Measurements from ENCODE around the gene BRD2. TPM values are rescaled to one million over a fixed set of nuclear protein-coding genes. Genes with fewer than 3 reads are reported as not detected.

The BRD2 gene
- total RNA-seq, 1 experiment from 2014 or later: 252 TPM

DNA sequence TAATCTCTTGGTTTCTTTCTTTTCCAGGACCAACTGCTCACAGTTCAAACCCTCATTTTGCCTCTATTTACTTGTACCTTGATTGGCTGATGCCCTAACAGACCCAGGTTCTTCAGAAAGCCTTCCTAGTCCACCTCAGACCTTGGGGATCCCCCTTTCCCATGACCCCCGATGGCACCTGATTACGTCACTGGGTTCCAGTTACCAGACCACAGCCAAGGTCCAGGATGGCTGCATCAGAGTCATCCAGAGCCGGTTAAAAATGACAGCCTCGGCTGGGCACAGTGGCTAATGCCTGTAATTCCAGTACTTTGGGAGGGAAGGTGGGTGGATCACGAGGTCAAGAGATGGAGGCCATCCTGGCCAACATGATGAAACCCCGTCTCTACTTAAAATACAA lies 36.5 kb downstream of the BRD2 start:
- Histone ChIP-seq H3K56ac (ENCODE audit: insufficient read length, low read depth, low read length) (no peak overlapping the region), H4K91ac (ENCODE audit: insufficient read length, low read depth, low read length) (no peak overlapping the region), H3K9ac (ENCODE audit: extremely low read depth, insufficient read length, low read length) (no peak overlapping the region), H3K18ac (ENCODE audit: insufficient read length, low read depth, low read length) (no peak overlapping the region), H2BK5ac (ENCODE audit: insufficient read length, low read length) (no peak overlapping the region), H3K23ac (ENCODE audit: insufficient read length, low read depth, low read length) (no peak overlapping the region), H2AFZ (ENCODE audit: low read length) (no peak overlapping the region), H4K8ac (replicated peaks; ENCODE audit: insufficient read length, low read depth, low read length) (no peak overlapping the region), H3K23me2 (ENCODE audit: insufficient read length, low read depth, low read length, poor library complexity, severe bottlenecking) (no peaks in the 10 kb centered on the region), H2BK12ac (ENCODE audit: insufficient read length, low read depth, low read length) (no peak overlapping the region), H3K9me3 (ENCODE audit: control insufficient read depth, low read depth, low read length) (no peaks in the 10 kb centered on the region), H3K4me1 (ENCODE audit: insufficient read depth, low read length) (no peaks in the 10 kb centered on the region; the same call in 1 of the 2 replicates), H2BK120ac (ENCODE audit: low read depth, low read length, poor library complexity, severe bottlenecking) (no peak overlapping the region), H4K5ac (ENCODE audit: insufficient read length, low read depth, low read length) (no peak overlapping the region), H2BK15ac (ENCODE audit: low read depth, low read length) (no peak overlapping the region), H2BK20ac (ENCODE audit: low read depth, low read length, poor library complexity, severe bottlenecking) (no peak overlapping the region), H3T11ph (ENCODE audit: low read length) (no peak overlapping the region), H4K20me1 (ENCODE audit: control insufficient read depth, insufficient read depth, insufficient read length) (no peaks in the 10 kb centered on the region), H2AK5ac (ENCODE audit: insufficient read length, low read length) (no peak overlapping the region), H3K14ac (ENCODE audit: insufficient read depth, low read length) (no peak overlapping the region), H3K79me1 (ENCODE audit: insufficient read depth, low read depth, low read length, poor library complexity, severe bottlenecking) (no peaks in the 10 kb centered on the region), H3K4me2 (ENCODE audit: insufficient read depth, insufficient read length, low read length) (no peak overlapping the region), H3K79me2 (ENCODE audit: insufficient read depth, low read length) (no peaks in the 10 kb centered on the region), H3K27me3 (ENCODE audit: insufficient read depth, low read length) (no peaks in the 10 kb centered on the region), H3K27ac (ENCODE audit: insufficient read length, low read depth, low read length) (no peak overlapping the region), H3K4ac (ENCODE audit: low read depth, low read length) (no peak overlapping the region)
- Mint-ChIP-seq H3K9me3 (no peaks in the 10 kb centered on the region; a peak in 1 of 5 replicates), H3K4me1 (peaks cover 18 to 21% of the 10 kb centered on the region in 2 experiments), H3K36me3 (ENCODE audit: insufficient read depth in 1 of 3, low read depth in 3 of 3) (peaks cover 9 to 18% (median 15%) of the 10 kb centered on the region in 3 experiments; a peak in 6 of 7 replicates), H3K4me3 (no peak overlapping the region), H3K27ac (no peak overlapping the region), H3K27me3 (ENCODE audit: low read depth) (peaks cover 9% of the 10 kb centered on the region)
- WGBS (ENCODE audit: extremely low coverage, insufficient read length, low lambda C conversion rate): no CpG with 5 or more reads among the region's 6 CpGs
- DNase-seq: no peak
- TF ChIP-seq, protein P1, sequence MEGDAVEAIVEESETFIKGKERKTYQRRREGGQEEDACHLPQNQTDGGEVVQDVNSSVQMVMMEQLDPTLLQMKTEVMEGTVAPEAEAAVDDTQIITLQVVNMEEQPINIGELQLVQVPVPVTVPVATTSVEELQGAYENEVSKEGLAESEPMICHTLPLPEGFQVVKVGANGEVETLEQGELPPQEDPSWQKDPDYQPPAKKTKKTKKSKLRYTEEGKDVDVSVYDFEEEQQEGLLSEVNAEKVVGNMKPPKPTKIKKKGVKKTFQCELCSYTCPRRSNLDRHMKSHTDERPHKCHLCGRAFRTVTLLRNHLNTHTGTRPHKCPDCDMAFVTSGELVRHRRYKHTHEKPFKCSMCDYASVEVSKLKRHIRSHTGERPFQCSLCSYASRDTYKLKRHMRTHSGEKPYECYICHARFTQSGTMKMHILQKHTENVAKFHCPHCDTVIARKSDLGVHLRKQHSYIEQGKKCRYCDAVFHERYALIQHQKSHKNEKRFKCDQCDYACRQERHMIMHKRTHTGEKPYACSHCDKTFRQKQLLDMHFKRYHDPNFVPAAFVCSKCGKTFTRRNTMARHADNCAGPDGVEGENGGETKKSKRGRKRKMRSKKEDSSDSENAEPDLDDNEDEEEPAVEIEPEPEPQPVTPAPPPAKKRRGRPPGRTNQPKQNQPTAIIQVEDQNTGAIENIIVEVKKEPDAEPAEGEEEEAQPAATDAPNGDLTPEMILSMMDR (conservative IDR thresholded peaks at IDR 0.05): no peak
